GM19023 (cell line): ENCODE measurements around the gene SOD3.

ENCODE experiments used
- ATAC-seq: cut with Tn5 transposase; IDR thresholded peaks from one replicate; pipeline ENCODE4 v1.9.1; 2021; ENCODE audit warnings: mild to moderate bottlenecking, moderate library complexity; ENCODE audit not compliant: unreplicated experiment

The SOD3 gene

DNA sequence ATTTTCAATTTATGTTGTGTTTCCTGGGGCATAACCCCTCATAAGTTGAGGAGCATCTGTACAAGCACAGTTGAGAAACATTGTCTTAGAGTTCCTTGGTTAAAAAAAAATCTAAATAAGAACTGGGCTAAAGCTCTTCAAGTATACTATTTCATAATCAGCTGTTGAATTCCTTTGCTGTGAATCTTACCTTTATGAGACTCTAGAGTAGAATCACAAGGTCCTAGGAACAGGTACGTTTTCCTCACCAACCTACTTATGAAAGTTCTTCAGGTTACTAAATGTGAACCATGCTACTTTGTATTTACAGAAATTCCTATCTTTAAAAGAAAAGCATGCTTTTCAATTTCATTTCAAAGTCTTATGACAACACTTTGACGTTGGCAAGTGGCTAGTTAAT is 20.9 kb upstream of the SOD3 start:
- no peak for ATAC-seq

DNA sequence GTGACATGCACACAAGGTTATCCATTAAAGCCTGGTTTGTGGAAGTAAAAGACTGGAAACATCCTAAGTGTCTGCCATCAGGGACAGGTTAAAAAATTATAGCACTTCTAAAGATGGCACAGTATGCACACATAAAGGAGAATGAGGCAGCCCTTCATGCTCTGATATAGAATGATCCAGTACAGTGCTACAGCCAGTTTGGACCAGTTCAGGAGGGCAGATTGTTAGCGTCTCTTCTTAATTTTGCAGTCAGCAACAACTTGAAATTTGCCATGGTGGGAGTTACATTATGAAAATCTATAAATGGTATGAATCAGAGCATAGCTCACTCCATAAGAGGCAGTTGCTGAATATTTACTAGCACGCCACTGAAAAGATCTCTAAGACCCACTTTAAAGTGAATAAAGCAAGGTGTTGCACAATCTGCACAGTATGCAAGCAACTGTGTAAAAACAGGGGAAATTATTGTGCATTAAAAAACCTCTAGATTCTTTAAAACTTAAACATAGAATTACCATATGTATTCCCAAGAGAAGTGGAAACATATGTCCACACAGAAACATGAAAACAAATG is 20.3 kb upstream of the SOD3 start:
- no peak for ATAC-seq

DNA sequence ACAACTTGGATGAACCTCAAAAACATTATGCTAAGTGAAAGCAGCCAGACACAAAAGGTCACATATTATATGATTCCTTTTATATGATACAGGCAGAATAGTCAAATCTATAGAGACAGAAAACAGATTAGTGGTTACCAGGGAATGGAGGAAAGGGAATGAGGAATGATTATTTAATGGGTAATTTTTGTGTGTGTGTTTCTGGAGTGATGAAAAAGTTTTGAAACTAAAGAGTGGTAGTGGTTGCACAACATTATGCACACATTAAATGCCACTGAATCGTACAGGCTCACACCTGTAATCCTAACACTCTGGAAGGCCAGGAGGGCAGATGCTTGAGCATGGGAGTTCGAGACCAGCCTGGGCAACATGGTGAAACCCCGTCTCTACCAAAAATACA is 19.6 kb upstream of the SOD3 start:
- no peak for ATAC-seq

DNA sequence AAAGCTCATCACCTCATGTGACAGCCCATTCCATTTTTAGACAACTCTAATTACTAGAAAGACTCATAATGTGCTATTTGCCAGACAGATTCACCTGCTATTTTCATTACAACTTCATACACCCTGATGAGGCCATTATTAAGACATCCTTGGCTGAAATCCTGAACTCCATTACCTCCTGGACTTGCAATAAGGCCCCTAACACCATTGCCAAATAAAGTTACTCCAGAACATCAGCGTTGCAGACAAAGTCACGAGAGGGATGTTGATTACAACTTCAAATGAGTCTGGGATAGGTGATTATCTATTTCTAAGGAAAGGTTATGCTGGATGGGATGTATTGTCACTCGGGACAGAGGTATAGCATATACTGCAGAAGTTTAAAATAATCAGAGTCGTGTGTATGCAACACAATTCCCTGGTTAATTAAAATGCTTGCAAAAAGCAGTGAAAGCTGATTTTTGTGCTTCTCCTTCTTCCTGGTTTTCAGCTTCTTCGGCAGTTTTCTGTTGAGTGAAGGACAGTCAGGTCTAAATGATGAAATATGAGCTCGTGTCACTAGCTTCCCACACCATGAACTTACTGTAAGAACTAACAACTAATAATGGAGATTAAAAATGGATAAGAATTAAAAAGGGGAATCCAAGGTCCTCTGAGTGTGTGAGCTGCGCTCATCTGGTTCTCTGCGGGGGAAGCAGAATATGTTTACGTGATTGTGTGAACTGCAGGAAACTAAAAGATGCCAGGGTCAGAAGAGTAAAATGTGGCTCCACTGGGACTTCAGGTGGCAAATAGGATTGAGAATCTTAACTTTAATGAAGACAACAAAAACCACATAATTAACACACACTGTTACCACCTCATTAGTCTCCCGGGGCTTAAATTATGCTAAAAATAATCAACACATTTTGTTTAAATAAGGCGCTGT is 17.6 kb upstream of the SOD3 start:
- no peak for ATAC-seq

DNA sequence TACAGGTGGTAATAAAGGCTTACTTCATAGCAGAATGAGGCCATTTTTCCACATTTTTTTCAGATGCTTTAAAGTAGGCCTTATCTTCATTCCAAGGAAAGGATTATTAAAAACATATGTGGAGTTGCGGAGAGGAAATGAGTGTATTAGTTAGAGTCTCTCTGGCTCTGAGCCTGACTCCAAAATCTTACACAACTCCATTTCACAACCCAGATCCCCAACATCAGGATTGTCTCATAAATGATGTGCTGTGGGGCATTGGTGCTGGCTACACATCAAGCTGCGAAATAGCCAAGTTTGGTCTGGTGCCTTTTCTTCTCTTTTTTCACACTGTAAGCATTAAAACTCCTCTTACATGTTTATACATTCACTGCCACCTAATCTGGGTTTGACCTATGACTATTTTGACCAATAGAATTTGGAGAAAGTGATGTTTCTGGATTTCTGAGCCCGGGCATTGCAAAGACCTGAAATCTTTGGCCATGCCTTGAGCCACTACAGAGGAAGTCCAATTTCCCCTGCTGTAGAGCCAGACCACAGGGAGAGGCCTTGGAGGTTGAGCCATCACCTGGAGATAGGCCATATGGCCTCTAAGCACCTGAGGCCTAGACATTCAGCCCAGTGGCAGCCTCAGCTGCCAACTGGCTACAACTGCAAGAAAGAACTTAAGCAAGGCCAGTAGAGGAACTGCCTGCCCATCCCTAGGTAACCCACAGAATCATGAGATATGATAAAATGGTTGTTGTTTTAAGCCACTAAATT is 16.7 kb upstream of the SOD3 start:
- ATAC-seq, result no peak

DNA sequence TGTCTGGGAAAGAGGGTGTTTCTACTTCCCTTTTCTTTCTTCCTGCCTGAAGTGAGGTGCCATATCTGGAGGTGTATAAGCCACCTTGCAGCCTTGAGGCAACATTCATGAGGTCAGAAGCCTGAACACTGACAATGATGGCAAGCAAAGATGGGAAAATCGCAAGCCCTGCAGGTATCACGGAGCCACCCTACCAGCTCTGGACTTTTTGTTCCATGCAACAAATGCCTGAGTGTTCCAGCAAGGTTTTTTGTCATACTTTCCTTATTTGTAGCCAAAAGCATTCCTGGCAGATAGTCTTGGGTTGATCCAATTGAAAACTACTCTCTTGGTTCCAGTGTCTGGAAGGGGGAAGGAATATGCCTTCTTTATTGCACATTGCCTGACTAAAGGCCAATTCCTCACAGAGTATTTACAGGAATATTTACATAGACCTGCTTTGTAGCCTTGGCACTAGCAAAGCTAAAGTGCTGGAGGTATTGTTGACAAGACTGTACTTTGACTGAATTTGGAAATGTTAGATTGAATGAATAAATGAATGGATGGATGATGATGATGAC is 14.4 kb upstream of the SOD3 start:
- ATAC-seq, result no peak

DNA sequence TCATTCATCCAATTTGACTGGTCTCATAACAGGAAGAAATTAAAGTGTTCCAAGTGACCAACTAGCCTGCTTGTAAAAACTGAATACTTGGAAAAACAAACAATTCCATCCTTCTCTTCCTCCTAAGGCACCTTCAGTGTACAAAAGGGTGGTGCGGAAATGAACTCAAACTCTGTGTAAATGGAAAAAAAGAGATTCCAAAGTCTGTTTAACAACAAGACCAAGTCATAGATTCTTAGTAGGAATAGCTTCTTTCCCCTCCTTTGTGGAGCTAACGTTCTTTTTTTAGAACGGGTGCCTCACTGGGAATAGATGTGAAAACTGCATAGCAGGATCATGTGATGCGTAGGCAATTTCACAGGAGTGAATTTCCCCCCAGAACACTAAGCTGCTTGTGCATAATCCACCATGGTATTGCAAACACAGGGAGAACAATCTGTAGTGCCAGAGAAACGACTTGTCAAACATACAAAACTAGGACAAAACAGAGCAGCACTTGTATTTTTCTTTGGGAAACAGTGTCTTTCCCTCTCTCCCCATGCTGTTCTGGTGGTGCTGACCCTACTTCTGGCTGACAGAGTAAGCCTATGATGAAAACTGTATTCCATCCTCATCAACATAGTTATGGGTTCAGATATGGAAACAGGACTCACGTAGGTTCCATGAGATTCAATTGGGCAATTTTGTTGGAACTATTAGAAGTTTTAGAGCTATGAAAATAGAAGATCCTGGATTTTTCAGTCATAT is 13.2 kb upstream of the SOD3 start:
- no peak for ATAC-seq

DNA sequence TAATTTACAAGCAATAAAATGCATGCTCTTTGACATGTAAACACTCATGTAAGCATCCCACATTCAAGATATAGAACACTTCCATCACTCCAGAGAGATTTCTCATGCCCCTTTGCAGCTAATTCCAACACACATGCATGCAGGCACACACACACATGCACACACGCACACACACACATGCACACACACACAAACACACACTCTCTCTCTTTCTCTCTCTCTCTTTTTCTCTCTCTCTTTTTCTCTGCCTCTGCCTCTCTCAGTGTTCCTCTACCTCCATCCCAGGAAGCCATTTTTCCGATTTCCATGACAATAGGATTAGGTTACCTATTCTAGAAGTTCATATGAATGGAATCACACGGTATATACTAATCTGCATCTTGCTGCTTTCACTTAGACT is 11.9 kb upstream of the SOD3 start:
- ATAC-seq, result no peak

DNA sequence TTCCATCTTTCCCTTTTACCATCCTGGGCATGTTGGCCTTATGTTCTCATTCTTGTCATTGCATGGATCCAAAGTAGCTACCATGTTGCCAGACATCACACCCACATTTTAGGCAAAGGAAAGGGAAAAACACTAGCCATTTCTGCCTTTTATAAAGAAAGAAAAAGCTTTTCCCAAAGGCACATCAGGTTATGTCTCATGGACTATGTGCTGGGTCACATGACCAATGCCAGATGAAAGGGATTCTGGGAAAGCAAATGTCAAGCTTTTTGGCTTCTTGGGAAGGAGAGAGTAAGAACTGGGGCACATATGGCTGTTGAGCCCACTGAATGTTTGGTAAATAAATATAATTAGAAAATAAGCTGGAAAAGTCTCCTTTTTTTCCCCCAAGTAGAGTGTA is 4.3 kb upstream of the SOD3 start:
- no peak for ATAC-seq

DNA sequence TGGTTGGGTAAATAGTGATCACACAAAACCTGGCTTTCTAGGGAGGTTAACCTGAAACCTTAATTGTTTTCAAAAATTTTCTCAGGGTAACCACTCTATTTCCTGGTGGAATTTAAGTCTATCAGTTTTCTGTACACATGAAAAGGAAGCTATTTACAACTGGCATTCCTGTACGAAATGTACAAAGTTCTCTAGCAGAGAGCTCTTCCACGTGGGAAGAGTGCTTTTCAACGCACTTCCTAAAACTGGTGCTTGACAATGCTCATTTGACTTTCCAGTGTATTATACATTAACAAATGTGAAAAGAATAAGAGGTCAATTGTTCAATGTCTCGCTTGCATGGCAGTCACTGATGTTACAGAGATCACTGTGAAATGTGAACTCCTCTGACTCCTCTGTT is 2.8 kb upstream of the SOD3 start:
- ATAC-seq, result no peak

DNA sequence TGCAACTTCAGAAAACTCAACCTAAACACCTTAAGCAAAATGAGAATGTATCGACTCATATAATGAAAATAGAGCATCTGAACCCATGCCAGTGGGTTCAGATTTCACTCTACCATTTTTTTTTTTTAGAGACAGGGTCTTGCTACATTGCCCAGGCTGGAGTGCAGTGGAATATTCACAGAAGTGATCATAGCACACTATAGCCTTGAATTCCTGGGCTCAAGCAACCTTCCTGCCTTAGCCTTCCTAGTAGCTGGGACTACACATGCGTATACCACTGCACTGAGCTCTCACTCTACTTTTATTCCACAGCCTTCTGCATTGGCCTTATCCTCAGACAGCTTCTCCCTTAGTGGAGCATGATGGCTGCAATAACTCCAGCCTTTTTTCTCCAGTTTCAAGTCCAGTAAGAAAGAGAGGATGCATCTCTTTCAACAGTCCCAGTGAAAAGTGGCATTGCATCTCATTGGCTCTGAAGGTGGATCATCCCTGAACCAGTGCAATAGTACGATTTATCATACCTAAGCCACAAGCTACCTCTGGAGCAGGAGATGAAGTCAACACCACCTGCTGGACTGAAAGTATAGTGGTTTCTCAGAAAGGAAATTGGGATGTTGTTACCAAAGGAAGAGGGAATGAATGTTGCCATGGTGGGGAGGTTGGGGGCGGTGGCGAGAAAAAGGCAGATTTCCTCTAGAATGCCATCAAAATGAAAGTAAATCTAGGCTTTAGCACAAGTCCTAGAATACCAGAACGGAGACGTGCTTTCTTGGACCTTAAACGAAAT is 2.0 kb upstream of the SOD3 start:
- ATAC-seq, result no peak

DNA sequence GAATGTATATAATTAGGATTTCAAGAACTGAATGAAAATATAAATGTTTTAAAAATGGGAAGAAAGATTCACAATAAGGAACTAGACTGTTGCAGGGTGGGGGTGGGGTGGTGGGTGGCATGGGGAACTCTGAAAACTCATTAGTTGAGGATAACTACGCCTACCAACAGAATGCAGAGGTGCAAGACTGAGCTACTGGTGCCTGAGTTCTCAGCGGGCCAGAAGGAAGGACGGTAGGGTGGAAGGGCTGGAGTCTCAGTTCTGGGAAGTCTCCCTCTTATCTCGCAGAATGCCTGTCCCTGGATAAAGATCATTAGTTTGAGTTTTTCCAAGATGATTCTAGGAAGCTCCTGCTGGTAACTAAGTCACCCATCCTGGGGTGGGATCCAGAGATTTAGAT is 1.3 kb upstream of the SOD3 start:
- no peak for ATAC-seq

DNA sequence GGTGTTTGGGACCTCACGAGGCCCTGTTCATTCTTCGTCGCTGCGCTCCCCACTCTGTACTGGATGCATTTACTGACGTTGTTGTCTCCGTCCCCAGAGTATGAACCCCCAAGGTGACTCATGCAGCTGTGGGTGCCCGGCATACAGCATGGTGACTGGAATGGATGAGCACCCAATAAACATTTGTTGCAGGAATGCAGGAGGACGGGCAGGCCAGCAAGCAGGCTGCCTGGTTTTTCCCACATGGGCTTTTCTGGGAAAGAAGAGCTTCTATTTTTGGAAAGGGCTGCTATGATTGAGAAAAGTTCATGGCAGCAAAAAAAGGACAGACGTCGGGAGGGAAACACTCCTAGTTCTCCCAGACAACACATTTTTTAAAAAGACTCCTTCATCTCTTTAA is 893 bp upstream of the SOD3 start:
- no peak for ATAC-seq

DNA sequence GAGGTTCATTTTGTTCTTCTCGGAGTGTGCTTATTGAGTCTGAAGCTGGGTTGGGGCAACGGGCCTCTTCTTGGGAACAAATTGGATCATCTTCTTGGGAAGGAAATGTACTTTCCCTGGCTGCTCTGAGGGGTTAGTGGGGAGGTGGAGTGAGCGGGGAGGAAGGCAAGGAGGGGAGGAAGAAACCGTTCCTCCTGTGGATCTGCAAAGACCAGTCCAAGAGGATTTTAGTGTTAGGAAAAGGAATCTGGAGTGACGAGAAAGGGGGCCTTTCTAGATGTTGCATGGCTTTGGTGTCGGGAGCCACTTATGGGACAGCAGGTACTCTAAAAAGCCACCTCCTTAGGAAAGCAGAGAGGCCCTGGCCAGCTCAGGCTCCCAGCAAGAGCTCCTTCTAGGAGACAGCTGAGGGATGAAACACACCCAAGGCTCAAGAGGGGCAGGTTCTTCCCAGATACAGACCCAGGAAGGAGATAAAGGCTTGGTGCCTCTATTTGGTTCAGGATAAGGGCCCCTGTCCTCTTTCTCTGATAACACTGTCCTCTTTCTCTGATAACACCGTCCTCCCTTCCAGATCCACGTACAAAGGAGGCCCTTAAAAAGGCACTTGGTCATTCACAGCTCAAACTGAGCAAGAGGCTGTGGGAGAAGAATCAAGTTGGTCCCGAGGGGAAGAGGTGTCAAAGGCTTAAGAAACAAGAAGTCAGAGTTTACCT is 451 bp downstream of the SOD3 start:
- ATAC-seq, result no peak

DNA sequence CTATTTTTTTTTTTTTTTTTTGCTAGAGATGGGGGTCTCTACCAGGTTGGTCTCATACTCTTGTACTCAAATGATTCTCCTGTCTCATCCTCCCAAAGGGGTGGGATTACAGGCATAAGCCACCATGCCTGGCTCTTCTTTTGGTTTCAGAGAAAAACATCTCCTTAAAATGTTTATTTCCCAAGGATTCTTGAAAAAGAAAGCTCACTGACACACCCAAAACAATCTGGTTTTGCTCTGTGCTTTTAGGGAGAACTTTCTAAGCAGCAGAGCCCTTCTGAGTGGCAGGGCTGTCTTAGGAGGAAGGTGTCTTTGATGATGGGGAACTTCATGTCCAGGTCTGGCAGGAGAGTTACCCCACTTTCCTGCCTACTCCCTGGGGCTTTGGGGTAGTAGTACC is 1.2 kb downstream of the SOD3 start:
- ATAC-seq, result no peak

DNA sequence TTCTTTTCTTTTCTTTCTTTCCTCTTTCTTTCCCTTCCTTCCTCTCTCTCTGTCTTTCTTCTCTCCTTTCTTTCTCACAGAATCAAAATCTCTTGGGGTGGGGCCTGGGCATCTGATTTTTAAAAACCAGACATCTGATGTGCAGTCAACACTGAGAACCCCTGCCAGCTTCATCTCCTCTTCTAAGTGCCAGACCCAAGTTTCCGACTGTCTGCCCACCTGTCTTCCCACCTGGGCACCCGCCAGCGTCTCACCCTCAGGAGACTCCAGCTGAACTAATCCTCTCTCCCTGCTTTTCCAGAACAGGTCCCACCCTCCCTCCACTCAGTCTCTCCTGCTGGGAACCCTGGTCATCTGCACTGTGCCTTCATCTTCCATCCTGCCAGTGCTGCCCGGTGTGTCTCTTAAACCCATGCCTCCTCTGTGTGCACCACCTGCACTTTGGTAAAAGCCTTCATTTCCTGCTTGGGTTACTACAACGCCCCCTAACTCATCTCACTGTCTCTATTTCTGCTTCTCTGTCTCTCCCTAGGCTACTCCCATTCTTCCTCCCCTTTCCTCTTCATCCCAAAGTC is 2.8 kb downstream of the SOD3 start:
- ATAC-seq, result no peak

DNA sequence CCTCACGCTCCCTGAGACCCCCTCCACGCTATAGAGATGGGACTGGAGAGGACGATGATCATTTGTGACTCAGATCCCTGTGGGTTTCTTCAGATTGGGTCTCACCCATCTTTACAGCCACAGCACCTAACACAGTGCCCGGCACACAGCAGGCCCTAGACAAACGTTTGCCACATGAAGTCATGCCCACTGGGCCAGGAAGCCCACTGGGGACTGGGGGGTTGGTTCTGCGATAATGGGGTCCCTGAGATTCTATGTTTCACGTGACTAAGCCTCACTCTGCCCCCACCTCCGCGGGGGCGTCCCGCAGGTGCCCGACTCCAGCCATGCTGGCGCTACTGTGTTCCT is 3.8 kb downstream of the SOD3 start:
- no peak for ATAC-seq

DNA sequence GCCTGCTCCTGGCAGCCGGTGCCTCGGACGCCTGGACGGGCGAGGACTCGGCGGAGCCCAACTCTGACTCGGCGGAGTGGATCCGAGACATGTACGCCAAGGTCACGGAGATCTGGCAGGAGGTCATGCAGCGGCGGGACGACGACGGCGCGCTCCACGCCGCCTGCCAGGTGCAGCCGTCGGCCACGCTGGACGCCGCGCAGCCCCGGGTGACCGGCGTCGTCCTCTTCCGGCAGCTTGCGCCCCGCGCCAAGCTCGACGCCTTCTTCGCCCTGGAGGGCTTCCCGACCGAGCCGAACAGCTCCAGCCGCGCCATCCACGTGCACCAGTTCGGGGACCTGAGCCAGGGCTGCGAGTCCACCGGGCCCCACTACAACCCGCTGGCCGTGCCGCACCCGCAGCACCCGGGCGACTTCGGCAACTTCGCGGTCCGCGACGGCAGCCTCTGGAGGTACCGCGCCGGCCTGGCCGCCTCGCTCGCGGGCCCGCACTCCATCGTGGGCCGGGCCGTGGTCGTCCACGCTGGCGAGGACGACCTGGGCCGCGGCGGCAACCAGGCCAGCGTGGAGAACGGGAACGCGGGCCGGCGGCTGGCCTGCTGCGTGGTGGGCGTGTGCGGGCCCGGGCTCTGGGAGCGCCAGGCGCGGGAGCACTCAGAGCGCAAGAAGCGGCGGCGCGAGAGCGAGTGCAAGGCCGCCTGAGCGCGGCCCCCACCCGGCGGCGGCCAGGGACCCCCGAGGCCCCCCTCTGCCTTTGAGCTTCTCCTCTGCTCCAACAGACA is 4.4 kb downstream of the SOD3 start:
- no peak for ATAC-seq
